ENCODE results near the gene TRIM24.

DNA sequence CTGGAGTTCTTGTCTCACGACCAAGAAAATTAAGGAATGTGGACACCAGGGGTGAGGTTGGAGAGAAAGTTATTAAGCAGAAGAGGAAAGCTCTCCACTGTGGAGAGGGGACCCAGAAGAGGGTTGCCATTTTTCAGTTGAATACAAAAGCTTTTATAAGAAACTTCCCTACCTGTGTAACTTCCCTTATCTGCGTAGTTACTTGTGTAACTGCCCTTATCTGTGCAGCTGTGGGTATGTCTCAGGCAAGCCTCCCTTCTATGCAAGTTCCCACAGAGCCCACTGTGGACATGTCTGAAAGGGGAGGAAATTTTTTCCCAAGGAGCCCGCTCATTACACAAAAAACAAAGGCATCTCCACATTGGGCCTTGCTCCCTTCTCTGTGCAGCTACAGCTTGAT, 146.2 kb downstream of the TRIM24 start:
- TF ChIP-seq, protein P1, sequence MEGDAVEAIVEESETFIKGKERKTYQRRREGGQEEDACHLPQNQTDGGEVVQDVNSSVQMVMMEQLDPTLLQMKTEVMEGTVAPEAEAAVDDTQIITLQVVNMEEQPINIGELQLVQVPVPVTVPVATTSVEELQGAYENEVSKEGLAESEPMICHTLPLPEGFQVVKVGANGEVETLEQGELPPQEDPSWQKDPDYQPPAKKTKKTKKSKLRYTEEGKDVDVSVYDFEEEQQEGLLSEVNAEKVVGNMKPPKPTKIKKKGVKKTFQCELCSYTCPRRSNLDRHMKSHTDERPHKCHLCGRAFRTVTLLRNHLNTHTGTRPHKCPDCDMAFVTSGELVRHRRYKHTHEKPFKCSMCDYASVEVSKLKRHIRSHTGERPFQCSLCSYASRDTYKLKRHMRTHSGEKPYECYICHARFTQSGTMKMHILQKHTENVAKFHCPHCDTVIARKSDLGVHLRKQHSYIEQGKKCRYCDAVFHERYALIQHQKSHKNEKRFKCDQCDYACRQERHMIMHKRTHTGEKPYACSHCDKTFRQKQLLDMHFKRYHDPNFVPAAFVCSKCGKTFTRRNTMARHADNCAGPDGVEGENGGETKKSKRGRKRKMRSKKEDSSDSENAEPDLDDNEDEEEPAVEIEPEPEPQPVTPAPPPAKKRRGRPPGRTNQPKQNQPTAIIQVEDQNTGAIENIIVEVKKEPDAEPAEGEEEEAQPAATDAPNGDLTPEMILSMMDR (IDR thresholded peaks at IDR 0.05; ENCODE audit: insufficient read depth, low read length) = no peak
- TF ChIP-seq, protein P2, sequence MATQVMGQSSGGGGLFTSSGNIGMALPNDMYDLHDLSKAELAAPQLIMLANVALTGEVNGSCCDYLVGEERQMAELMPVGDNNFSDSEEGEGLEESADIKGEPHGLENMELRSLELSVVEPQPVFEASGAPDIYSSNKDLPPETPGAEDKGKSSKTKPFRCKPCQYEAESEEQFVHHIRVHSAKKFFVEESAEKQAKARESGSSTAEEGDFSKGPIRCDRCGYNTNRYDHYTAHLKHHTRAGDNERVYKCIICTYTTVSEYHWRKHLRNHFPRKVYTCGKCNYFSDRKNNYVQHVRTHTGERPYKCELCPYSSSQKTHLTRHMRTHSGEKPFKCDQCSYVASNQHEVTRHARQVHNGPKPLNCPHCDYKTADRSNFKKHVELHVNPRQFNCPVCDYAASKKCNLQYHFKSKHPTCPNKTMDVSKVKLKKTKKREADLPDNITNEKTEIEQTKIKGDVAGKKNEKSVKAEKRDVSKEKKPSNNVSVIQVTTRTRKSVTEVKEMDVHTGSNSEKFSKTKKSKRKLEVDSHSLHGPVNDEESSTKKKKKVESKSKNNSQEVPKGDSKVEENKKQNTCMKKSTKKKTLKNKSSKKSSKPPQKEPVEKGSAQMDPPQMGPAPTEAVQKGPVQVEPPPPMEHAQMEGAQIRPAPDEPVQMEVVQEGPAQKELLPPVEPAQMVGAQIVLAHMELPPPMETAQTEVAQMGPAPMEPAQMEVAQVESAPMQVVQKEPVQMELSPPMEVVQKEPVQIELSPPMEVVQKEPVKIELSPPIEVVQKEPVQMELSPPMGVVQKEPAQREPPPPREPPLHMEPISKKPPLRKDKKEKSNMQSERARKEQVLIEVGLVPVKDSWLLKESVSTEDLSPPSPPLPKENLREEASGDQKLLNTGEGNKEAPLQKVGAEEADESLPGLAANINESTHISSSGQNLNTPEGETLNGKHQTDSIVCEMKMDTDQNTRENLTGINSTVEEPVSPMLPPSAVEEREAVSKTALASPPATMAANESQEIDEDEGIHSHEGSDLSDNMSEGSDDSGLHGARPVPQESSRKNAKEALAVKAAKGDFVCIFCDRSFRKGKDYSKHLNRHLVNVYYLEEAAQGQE (IDR thresholded peaks at IDR 0.05; ENCODE audit: insufficient replicate concordance, low read depth) = no peak
- no peak for TF ChIP-seq POLR2AphosphoS5 (IDR thresholded peaks at IDR 0.05; ENCODE audit: low read depth)
- TF ChIP-seq SPI1 (IDR thresholded peaks at IDR 0.05; ENCODE audit: borderline replicate concordance, low read depth) = peak; percentile 12; the same call in 1 of the 2 replicates
- no peak for TF ChIP-seq GABPA (IDR thresholded peaks at IDR 0.05; ENCODE audit: low read depth)
